Fibroblast of lung (primary cell): ENCODE measurements around the gene CD300LF.

Experiments
- EZH2 ChIP-seq: IDR thresholded peaks from 2 replicates; pipeline ENCODE4 v1.5.1; 2012; ENCODE audit warnings: low read length, control low read depth, mild to moderate bottlenecking; ENCODE audit errors: missing control alignments
- TF ChIP-seq, protein P1 (sequence below), 2 donors: IDR thresholded peaks in 1 of 2; conservative IDR thresholded peaks in 1 of 2; 1 replicate in 1 of 2; 2 replicates in 1 of 2; pipeline ENCODE4 v1.5.1; 2011 to 2012; ENCODE audit warnings: low read length in 2 of 2, control low read depth in 1 of 2, inconsistent platforms in 1 of 2, low read depth in 1 of 2, mild to moderate bottlenecking in 1 of 2

DNA sequence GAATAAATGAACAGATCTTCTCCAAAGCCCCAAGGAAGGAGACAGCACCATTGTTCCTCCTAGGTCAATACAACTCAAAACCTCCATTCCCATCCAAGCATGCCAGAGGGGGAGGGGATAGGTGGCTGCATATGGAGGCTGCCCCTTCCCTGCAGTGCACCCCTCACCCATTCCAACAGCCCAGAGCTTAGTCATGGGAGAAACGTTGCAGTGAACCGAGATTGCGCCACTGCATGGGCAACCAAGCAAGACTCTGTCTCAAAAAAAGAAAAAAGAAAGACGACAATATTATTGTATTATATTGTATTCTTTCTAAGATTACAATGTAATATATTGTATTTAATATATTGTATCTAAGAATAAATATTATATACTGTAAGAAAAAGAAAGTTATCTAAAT, 52.8 kb downstream of the CD300LF start:
- TF ChIP-seq, protein P1, sequence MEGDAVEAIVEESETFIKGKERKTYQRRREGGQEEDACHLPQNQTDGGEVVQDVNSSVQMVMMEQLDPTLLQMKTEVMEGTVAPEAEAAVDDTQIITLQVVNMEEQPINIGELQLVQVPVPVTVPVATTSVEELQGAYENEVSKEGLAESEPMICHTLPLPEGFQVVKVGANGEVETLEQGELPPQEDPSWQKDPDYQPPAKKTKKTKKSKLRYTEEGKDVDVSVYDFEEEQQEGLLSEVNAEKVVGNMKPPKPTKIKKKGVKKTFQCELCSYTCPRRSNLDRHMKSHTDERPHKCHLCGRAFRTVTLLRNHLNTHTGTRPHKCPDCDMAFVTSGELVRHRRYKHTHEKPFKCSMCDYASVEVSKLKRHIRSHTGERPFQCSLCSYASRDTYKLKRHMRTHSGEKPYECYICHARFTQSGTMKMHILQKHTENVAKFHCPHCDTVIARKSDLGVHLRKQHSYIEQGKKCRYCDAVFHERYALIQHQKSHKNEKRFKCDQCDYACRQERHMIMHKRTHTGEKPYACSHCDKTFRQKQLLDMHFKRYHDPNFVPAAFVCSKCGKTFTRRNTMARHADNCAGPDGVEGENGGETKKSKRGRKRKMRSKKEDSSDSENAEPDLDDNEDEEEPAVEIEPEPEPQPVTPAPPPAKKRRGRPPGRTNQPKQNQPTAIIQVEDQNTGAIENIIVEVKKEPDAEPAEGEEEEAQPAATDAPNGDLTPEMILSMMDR (conservative IDR thresholded peaks at IDR 0.05 in 1 of 2, IDR thresholded peaks at IDR 0.05 in 1 of 2; ENCODE audit: low read depth in 1 of 2, low read length in 2 of 2) = no peak
- no peak for TF ChIP-seq EZH2
